ENCODE data around the gene SYNRG.

Gene SYNRG

DNA sequence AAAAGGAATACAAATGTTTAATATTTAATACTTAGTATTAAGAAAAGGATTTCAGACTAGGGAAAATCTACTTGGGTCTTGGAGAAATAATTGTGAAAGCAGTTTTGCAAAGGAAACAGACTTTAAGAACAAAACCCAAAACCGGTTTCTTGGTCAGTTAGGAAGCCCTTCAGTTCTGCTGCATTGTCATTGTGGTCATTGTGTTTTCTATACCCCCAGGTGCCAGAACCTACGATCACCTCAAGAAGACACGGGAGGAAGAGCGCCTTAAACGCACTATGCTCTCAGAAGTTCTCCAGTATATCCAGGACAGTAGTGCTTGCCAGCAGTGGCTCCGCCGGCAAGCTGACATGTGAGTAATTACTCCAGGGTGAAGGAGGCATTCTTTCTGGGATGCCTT lies 139.0 kb downstream of the SYNRG start:
- no peak for DNase-seq

DNA sequence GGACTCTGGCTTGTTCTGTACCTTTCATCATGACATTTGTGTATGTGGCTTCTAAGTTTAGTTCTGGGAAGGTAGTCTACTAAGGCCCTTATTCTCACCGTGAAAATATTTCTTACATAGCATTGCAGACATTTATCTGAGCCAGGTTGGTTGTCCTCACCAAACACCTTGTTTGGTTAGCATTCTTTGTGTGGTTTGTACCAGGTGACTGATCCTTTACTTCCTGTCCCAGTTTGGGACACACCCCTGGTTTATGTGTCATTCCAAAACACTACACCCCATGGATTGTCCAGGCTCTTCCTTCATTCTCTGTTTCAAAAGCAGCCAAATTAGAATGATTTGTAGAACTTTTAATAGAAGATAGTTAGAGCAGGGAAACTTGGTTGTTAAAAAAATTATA lies 142.7 kb downstream of the SYNRG start:
- DNase-seq: no peak

DNA sequence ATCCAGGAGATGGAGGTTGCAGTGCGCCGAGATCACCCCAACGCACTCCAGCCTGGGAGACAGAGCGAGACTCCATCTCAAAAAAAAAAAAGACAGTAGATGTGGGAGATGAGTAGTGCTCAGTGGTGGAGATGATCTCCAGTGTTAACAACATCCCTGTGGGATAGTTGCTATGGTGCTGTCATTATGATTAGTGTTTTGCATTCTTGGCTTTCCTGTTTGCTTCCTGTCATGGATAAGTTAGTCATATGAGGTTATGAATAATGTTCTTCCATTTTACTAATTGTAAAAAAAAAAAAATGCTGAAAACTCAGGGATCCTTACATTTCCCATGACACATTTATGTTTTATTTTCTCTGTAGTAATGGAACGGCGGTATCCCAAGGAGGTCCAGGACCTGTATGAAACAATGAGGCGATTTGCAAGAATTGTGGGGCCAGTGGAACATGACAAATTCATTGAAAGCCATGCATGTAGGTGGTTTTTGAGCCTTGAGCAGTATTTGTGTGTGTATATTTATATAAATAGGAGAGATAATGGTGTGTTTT lies 144.1 kb downstream of the SYNRG start:
- no peak for DNase-seq
